ENCODE measurements around the gene DPP10.

Gene DPP10

DNA sequence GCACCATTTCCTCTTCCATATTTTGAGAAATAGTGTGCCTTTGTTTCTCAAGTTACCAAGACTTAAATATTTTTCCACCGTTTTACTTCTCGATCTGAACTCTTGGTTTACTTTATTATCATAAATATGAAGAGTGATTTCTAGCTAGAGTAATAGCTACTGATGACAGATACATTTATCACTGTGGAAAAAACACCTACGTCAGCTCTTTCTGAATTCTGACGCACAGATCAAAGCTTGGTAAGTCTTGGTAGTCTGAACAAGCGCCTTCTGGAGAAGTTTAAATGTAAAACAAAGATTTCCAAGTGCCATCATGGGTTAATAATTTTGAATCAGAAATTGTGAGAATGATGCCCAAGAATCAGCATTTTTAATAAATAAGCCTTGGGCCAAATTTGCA is 367.7 kb downstream of the DPP10 start:
- TF ChIP-seq, protein P1, sequence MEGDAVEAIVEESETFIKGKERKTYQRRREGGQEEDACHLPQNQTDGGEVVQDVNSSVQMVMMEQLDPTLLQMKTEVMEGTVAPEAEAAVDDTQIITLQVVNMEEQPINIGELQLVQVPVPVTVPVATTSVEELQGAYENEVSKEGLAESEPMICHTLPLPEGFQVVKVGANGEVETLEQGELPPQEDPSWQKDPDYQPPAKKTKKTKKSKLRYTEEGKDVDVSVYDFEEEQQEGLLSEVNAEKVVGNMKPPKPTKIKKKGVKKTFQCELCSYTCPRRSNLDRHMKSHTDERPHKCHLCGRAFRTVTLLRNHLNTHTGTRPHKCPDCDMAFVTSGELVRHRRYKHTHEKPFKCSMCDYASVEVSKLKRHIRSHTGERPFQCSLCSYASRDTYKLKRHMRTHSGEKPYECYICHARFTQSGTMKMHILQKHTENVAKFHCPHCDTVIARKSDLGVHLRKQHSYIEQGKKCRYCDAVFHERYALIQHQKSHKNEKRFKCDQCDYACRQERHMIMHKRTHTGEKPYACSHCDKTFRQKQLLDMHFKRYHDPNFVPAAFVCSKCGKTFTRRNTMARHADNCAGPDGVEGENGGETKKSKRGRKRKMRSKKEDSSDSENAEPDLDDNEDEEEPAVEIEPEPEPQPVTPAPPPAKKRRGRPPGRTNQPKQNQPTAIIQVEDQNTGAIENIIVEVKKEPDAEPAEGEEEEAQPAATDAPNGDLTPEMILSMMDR (conservative IDR thresholded peaks at IDR 0.05; ENCODE audit: low read length), result no peak
- no peak overlapping the region for H3K4me3 ChIP-seq (ENCODE audit: low read length)
- DNase-seq (ENCODE audit: low read depth), result no peak

DNA sequence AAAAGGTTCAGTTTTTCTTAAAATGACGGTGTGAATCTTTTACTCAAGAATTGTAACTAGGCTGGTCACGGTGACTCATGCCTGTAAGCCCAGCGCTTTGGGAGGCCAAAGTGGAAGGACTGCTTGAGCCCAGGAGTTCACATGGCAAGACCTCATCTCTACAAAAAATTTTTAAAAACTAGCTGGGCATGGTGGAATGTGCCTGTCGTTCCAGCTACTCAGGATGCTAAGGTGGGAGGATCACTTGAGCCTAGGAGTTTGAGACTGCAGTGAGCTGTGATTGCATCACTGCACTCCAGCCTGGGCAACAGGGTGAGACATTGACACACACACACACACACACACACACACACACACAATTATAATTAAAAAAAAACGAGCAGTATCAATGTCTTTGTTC is 369.8 kb downstream of the DPP10 start:
- TF ChIP-seq, protein P1 (conservative IDR thresholded peaks at IDR 0.05; ENCODE audit: low read length), result no peak
- no peak for DNase-seq (ENCODE audit: low read depth)
- no peak overlapping the region for H3K4me3 ChIP-seq (ENCODE audit: low read length)

DNA sequence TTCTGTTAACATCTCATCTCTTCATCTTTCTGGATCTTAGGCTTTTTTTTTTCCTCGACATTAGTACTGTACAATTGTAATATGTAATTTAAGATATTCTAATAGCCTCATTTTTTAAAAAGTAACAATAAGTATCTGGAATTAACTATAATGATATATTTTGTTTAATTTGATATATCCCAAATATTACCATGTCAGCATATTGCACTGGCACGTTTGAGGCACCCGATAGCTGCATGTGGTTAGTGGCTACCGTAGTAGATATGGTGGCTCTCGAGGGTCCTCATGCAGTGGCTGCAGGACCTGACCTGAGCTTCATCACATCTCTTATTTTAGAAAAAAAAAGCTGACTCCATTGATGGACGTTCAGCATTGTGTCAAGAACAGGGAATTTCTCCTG is 371.9 kb downstream of the DPP10 start:
- no peak for DNase-seq (ENCODE audit: low read depth)
- TF ChIP-seq, protein P1 (conservative IDR thresholded peaks at IDR 0.05; ENCODE audit: low read length), result no peak
- H3K4me3 ChIP-seq (ENCODE audit: low read length), result no peak overlapping the region

DNA sequence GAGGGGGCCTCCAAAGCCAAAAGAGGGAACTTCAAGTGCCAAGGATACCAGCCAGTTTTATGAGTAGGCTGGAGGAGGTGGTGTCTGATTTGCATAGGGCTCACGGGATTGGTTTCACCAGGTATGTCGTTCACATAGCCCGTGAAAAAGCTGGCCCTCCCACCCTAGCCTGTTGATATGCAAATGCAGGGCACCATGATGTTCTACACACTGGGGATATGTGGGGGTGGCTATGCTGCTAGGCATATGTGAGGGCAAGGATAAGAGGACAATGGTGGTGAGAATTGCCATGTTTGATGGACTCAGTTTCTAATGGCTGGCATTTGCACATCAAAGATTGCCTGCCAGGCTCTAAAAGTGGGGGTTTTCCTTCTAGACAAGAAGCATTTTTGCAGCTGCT is 378.6 kb downstream of the DPP10 start:
- TF ChIP-seq, protein P1 (conservative IDR thresholded peaks at IDR 0.05; ENCODE audit: low read length), result no peak
- DNase-seq (ENCODE audit: low read depth), result no peak
- H3K4me3 ChIP-seq (ENCODE audit: low read length), result no peak overlapping the region

DNA sequence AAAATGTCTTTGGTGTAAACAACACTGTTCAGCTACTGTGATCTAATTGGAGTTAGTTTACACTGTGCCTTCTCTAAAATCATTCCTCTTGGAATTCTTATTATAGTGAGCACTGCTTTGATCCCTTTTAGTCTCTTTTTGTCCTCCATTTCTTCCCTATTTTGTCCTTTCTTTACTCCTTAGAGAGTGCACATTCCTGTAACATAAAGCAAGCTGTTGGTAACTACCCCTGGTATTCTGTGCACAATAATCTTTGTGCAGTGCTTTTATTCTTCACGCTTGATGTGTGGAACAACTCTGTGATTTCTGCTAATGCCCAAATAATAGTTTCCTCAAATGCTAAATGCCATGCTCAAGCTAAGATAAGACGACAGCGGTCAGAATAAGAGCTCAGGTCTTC is 401.5 kb downstream of the DPP10 start:
- DNase-seq (ENCODE audit: low read depth), result no peak
- TF ChIP-seq, protein P1 (conservative IDR thresholded peaks at IDR 0.05; ENCODE audit: low read length), result no peak
- no peak overlapping the region for H3K4me3 ChIP-seq (ENCODE audit: low read length)

DNA sequence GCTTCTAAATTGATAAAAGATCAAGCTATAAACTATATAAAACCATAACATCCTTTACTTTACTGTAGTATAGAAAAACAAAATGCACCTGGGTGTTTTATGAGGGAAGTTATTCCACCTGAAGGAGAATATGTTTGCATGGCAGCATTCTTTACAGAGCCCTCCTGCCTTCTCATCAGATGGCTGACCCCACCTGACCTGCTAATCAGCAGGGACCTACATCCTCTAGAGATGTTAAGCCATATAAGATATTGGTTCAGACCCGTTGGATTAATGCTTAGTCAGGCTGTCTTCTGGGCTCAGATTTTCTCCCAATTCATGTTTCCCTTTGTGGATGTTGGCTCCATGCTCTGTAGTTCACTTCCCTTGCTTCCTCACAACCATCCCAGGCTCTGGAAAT is 414.8 kb downstream of the DPP10 start:
- no peak for DNase-seq (ENCODE audit: low read depth)
- no peak overlapping the region for H3K4me3 ChIP-seq (ENCODE audit: low read length)
- TF ChIP-seq, protein P1 (conservative IDR thresholded peaks at IDR 0.05; ENCODE audit: low read length), result no peak

DNA sequence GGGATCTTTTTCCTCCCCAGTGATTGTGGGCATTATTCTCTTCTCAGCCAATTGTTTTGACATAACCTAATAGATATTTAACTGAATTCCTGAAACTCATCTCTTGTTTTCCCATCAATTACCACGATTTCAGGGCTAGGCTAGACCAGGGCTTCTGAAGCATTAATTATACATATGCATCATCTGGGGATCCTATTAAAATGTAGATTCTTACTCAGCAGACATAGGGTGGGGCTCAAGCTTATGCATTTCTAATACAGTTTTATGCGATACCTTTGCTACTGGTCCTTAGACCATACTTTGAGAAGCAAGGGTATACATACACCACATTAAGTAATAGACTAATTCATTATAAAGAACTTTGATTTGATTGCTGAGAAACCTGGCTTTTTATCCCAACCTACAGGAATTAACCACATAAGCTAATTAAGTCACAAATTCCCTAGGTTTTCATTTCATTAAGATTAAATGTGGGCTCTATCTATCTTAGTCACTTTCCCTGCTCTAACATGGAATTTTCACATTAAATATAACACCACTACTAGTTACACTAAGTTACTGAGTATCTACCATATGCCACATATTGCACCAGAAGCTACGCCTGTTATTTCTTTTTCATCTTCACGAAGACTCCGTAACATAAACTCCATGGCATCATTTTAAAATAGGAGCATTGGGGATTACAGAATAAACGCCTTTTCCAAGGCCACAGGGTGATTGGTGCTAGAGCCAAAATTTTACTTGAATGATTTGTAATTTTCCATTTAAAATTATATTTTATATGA is 417.5 kb downstream of the DPP10 start:
- no peak for DNase-seq (ENCODE audit: low read depth)

More for the DNA sequence above, 417.5 kb downstream of the DPP10 start:
- H3K4me3 ChIP-seq (ENCODE audit: low read length), result no peak overlapping the region
- TF ChIP-seq, protein P1 (conservative IDR thresholded peaks at IDR 0.05; ENCODE audit: low read length), result no peak
